ENCODE measurements around the gene SLA2.
"Not testable (repeated sequence)": the region's sequence is repeated elsewhere in the genome, so short reads cannot be mapped to it uniquely, and the experiment has no call there.

SLA2 gene, protein sequence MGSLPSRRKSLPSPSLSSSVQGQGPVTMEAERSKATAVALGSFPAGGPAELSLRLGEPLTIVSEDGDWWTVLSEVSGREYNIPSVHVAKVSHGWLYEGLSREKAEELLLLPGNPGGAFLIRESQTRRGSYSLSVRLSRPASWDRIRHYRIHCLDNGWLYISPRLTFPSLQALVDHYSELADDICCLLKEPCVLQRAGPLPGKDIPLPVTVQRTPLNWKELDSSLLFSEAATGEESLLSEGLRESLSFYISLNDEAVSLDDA

DNA sequence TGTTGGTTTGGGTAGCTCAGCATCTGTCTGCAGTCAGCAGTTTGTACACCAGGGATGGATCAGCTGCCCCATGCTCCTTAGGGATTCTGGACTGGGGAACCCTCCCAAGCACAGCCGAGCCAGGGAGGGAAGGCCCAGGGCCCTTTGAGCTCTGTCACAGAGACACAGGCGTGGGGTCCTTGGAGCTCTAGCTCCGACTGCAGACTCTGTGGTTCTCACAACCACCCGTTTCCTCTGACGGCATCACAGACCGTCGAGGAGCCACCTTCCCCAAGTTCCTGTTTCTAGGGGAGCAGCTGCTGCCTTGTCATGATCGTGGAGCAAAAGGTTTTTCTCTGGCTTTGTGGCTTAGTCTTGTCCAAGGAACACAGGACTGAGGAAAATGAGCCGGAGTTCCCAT is at the start of gene SLA2:
Gene SLA2, minus strand, starts transcription at position 199 of the 400 bp plus-strand sequence. CDS start 4,861 bp downstream, outside the sequence.
- DNase-seq: peak; percentile 78

DNA sequence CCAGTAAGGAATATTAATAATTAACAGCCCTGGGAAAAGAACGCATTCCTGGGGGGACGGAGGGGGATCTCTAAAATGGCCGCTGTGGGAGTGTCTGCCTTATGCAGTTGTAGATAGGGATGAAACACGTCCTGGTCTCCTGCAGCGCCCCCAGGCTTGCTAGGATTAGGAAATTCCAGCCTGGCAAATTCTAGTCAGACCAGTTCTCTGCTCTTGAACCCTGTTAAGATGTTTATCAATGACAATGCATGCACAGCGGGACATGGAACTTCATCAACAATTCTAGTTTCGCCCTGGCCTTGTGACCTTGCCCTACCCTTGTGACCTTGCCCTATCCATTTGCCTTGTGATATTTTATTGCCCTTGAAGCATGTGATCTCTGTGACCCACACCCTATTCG is 49.5 kb upstream of the SLA2 start:
- DNase-seq: not testable (repeated sequence)

DNA sequence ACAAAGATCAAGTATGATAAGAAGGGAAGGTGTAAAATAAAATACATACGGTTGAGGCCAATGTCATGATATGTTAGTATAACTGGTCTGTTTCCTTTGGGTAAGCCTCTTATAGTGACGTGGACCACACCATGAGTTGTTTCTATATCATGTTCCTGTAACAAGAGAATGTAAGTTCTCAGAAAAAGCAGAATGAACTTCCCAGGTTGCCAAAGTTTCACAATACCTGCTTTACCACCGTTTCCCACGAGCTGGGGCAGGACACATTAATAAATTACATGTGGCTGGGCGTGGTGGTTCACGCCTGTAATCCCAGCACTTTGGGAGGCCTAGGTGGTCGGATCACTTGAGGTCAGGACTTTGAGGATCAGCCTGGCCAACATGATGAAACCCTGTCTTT is 42.6 kb upstream of the SLA2 start:
- DNase-seq: no peak

DNA sequence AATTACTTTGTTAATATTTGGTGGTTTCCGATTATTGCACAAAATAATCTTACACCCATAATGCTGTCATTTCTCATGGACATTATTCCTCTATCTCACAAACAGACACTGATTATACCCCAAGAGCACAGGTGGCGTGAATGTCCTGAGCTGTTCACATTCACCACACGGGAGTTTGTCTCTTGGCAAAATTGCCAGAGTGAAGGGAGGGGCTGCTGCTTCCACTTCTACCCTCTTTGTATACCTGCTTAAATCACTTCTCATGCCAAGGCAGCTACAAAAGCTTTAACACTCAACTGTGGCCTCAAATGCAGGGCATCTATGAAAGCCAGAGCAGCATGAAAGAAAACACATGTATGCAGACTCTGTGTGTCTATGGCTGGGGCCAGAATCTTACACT is 41.9 kb upstream of the SLA2 start:
- DNase-seq: no peak

DNA sequence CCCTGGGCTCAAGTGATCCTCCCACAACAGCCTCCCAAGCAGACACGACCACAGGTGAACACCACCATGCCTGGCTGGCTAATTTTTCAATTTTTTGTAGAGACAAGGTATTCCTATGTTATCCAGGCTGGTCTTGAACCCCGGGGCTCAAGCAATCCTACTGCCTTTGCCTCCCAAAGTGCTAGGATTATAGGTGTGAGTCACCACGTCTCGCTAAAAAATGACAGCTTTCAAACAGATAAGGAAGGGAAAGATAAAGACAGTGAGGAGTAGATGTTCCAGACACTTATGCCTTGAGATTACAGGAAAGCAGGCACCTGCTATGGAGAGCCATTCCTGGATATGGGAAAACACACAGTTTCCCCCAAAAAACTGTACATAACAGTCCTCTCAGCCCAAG is 40.9 kb upstream of the SLA2 start:
- DNase-seq: no peak

DNA sequence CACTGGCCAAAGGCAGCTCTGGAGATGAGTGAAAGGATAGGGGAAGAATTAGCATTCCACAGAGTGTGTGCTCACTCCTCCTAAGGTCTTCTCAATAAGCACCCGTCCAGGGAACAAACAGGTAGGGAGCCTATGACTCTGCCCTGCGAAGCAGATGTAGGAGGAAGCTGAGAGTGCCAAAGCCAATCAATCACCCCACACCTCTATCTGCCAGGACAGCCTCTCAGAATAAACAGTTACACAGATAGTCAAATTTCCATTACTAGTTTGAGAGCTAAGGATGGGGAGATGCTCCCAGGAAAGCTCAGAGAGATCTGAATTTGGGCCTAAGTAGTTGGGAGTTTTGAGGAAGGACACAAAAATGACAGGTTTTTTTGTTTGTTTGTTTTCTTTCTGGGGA is 40.5 kb upstream of the SLA2 start:
- no peak for DNase-seq

DNA sequence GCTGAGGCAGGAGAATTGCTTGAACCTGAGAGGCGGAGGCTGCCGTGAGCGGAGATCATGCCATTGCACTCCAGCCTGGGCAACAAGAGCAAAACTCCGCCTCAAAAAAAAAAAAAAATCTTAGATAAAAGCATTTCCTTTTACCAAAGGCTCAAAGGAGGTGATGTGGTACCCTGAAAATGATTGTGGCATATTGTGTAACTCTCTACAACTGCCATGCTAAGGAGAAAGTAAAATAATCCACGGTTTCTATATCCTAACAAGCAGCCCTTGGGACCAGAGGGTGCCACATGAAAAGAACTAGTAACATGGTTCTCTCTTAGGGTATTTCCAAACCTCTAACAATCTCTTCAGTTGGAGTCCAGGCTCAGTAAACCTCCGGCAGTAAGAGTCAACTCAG is 38.8 kb upstream of the SLA2 start:
- DNase-seq: peak; percentile 2

GRCh38 chr20:36682311-36682710 is 36.3 kb upstream of the SLA2 start:
- no peak for DNase-seq

DNA sequence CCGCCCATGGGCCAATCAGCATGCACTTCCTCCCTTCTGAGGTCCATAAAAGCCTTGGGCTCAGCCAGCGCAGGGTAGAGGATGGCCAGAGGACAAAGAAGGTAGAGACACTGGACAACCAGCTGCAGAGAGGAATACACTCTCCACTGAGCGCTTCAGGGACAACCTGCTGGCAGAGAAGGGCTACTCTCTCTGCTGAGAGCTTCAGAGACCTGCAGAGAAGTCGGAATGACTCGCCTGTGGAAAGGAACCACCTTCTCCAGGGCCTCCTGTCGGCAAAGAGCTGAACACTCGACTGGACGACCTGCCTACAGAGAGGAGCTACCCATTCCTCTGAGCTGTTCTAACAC is 31.4 kb upstream of the SLA2 start:
- DNase-seq: no peak

DNA sequence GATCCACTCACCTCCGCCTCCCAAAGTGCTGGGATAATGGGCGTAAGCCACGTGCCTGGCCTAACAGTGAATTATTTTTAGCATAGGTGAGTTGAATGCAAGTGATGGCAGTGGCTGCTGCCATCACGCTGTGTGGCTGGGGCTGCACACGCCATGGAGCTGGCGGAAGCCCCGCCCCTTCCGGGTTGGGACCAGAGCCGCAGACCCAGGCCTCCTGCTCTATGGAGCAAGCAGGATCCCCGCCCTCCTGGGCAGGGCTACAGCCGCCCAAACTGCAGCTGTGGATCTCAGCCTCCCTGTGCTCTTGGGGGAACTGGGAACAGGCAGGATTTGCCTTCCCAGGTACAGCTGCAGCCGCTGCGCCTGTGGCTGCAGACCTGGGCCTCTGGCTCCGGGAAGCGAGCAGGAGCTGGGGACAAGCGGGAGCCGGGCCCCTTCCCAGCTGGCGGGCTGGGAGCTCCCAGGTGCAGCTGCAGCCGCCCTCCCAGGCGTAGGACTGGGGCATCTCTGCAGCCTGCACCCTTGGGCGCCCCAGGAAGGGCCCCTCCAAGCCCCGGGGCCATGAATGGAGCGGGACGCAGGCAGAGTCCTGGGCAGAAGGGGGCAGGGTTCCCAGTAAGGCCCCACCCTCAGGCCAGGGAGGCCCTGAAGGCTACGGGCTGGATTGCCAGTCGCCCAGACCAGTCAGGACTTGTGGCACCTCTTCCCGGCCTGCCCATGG is 30.9 kb upstream of the SLA2 start:
- DNase-seq: no peak

DNA sequence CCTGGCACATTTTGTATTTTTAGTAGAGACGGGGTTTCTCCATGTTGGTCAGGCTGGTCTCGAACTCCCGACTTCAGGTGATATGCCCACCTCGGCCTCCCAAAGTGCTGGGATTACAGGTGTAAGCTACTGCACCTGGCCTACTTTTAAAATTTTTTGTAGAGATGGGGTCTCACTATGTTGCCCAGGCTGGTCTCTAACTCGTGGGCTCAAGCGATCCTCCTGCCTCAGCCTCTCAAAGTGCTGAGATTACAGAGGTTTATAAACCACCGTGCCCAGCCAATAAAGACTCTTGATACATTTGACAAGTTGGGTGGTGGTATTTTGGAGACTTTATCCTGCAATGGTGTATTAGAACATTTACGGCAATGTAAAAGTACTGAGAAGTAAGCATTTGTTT is 29.5 kb upstream of the SLA2 start:
- DNase-seq: not testable (repeated sequence)

DNA sequence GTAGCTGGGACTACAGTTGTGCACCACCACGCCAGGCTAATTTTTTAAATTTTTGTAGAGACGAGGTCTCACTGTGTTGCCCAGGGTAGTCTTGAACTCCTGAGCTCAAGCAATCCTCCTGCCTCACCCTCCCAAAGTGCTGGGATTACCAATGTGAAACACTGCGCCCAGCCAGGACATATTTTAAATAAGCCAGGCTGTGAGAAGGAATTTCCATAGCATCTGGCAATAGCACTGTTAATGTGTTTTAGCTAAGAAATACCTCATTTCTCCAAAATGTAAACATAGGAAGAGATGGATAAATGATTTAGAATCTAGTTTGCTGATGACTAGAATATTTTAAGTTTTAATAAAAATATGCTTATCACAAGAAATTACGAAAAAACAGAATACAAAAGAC is 27.0 kb upstream of the SLA2 start:
- no peak for DNase-seq

- no peak for DNase-seq
These were observed 24.8 kb upstream of the SLA2 start for GRCh38 chr20:36670665-36671357.

GRCh38 chr20:36666181-36666740 is 20.3 kb upstream of the SLA2 start:
- DNase-seq: no peak

- DNase-seq: no peak
These were observed 17.0 kb upstream of the SLA2 start for GRCh38 chr20:36663031-36663430.

GRCh38 chr20:36658300-36658699 is 12.3 kb upstream of the SLA2 start:
- DNase-seq: no peak

- DNase-seq: no peak
These were observed 10.7 kb upstream of the SLA2 start for GRCh38 chr20:36656733-36657132.

DNA sequence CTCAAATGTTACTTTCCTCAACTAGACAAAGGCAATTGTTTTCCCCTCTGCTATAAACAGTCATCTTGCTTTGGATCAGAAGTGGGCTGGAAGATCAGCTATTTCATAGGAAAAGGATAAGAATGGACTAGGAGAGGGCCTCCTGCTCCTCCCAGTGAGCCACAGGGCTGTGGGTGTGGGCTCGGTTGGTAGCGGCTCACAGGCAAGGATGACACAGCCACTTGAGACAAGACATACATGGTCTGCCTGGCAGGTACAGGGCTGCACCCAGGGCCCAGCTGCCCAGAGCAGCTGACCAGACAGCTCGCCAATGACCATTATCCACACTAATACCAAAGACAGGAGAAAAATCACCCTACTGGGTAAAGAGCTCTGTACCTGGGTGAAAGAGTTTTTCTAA is 9.0 kb upstream of the SLA2 start:
- DNase-seq: no peak

GRCh38 chr20:36654506-36654905 is 8.5 kb upstream of the SLA2 start:
- no peak for DNase-seq

GRCh38 chr20:36653456-36653855 is 7.5 kb upstream of the SLA2 start:
- DNase-seq: no peak

DNA sequence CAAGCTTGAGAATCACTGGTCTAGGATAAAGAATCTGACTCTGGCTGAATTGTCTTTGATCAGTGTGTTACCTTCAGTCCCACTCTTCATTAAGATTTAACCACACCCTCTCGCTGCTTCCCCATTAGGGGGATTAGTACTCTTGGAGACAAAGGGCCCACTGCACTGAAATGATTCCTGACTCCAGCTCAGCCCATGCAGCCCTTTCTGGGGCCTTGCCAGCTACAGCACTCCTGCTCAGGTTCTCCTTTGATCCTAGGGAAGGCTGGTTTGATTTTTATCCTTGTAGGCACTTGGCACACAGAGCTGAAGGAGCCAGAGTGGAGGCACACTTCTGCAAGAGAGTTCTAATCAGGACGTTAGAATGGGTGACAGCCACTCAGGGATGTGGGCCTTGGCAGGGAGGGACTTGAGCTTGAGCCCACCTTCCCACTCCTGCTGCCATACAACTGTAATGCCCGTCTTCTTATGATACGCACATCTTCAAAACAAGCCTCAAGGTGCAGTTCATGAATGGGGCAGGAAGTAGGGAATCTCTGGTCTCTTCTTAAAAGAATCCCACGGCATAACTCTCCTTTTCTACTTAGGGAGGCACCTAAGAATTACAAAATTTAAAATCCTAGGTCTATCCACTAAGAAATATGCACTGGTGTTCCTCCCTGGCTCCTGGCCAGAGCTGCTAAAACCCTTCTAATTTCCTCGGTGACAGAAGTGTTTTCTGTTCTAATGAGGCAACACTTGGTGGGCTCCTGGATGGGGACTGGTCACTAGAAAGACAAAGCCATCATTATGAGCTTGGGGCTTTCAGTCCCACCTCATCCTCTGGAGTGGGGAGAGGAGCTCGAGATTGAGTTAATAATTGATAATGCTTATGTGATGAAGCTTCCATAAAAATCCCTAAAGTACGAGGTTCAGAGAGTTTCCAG is 1.5 kb upstream of the SLA2 start:
- DNase-seq: no peak

GRCh38 chr20:36646678-36647077 is 682 bp upstream of the SLA2 start:
- no peak for DNase-seq

- DNase-seq: peak; percentile 35
These were observed 643 bp downstream of the SLA2 start for GRCh38 chr20:36645353-36645752.

Data from CD4-positive, alpha-beta T cell treated with Interleukin-6 for 4 hours (primary cell).